SK-N-MC (cell line): ENCODE data around the gene DAPK1.

Source experiments
- EZH2 ChIP-seq: fragments of 200-600 bp; sonication (generic); IDR thresholded peaks from one replicate; pipeline ENCODE4 v1.6.1; 2017; ENCODE audit warnings: antibody characterized with exemption
- POLR2AphosphoS5 ChIP-seq: IDR thresholded peaks from 2 replicates; pipeline ENCODE4 v1.6.1; 2012; ENCODE audit warnings: mild to moderate bottlenecking, low read depth, low read length, borderline replicate concordance

DNA sequence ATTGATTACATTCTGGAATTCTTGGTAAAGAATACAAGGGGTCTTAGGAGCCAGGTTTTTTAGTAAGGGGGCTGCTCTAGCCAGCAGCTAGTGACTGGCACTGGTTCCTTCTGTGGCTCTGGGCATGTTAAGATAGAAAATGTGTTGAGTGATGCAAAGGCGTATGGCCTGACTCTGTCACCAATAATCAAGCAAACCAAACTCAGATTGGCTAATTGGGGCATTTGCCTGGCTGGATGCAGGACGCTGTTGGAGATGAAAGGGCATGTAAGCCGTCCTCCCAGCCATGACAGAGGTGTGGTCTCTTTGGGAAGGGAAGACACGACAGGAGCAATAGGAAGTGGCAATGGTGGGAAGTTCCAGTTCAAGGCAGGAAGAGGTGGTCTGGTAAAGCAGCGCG, 140.6 kb downstream of the DAPK1 start:
- TF ChIP-seq EZH2 = no peak
- no peak for TF ChIP-seq POLR2AphosphoS5
